Stimulated activated CD8-positive, alpha-beta memory T cell treated with anti-CD3 and anti-CD28 coated beads, Interleukin-15, amount 100 ng/mL, for 4 hours (primary cell): ENCODE results near the gene GNG3.
A peak's percentile ranks its signal among the peaks of the same experiment; 100 is the strongest.
"Not testable (repeated sequence)": the region's sequence is repeated elsewhere in the genome, so short reads cannot be mapped to it uniquely, and the experiment has no call there.

Source experiments
- DNase-seq, 2 donors: peaks; one replicate each; pipeline ENCODE4 v3.0.0-alpha.2; 2020; ENCODE audit warnings: low read depth in 2 of 2

Gene GNG3

DNA sequence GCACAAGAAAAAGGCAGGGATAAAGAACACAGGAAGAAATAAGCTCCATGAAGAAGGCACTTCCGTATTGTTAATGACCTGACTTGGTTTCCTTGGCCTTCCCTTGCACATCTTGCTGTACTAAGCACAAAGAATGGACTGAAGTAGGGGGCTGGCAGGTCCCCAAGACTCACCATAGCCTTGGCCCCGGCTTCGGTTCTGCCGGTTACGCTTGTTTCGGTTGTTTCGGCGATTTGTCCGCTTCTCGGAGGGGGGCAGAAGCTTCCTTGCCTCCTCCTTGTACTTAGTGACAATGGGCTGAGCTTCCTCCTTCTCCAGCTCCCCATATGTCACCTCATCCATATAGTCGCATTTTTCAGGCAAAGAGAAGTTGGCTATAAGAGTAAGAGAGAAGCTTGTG is 9.3 kb downstream of the GNG3 start:
- no peak for DNase-seq

DNA sequence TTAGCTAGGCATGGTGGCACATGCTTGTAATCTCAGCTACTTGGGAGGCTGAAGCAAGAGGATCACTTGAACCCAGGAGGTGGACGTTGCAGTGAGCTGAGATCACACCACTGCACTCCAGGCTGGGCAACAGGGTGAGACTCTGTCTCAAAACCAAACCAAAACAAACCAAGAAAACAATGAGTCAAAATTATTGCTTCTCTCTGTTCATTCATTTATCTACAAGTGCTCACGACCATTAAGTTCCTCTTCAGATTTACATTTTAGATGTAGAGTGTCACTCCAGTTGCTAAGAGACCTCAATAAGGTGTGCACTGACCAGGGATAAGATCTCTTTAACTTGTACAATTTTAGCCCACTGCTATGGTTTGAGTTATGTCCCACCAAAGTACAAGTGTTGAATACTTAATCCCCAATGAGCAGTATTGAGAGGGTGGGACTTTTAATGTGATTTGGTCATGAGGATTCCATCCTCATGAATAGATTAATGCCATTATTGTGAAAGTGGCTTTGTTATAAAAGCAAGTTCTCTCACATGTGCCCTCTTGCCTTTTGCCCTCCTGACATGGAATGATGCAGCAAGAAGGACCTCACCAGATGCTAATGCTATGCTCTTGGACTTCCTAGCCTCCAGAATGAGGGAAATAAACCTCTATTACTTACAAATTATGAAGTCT is 12.0 kb downstream of the GNG3 start:
- no peak for DNase-seq

DNA sequence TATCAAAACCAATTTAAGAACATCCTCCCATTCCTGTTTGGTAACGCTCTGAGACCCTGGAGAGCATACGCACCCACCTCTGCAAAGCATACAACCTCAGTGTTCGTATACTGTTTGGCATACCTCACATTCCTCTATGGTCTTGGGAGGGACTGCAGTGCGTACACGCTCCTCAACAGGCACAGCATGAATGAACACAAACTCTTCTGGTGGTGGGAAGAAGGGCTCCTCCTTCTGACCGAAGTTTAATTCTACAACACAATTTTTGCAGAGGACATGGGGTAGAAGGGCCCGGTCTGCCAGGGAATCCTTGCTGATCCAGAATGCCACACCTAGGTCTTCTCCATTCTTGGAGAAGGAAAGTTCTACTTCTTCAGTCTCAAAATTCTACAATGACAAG is 14.5 kb downstream of the GNG3 start:
- no peak for DNase-seq

DNA sequence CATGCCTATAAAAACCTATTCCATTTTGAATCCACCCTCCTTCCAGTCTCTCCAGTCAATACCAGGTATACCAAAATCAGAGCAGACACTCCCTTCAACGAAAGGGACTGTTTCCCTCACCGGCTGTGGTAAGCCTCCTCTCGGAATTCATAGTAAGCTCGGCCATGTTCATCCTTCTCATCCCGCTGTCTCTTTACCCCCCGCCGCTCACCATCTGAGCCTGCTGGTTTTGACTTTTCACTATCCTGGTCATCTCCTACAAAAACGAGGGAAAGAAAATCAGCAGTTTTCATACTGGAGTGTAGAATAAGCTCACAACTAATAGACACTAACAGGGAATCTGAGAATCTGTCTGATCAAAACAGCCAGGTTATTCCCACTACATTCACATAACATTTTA is 16.7 kb downstream of the GNG3 start:
- no peak for DNase-seq

DNA sequence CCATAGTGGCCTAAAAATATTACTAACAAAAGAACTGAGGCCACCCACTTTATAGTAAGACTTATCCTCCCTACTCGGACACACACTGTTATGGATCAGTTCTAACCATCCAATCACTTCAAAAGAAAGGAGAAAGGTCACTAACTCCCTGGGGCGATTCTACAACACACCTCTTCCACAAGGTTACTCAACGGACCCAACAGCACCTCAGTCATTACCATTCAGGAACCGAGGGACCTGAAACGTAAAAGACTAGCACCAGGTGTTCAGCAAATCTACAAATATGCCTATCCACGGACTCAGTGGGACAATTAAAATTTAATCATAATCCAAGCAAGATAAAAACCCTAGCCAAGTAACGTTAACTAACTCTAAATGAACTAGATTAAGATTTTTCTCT is 18.2 kb downstream of the GNG3 start:
- no peak for DNase-seq

DNA sequence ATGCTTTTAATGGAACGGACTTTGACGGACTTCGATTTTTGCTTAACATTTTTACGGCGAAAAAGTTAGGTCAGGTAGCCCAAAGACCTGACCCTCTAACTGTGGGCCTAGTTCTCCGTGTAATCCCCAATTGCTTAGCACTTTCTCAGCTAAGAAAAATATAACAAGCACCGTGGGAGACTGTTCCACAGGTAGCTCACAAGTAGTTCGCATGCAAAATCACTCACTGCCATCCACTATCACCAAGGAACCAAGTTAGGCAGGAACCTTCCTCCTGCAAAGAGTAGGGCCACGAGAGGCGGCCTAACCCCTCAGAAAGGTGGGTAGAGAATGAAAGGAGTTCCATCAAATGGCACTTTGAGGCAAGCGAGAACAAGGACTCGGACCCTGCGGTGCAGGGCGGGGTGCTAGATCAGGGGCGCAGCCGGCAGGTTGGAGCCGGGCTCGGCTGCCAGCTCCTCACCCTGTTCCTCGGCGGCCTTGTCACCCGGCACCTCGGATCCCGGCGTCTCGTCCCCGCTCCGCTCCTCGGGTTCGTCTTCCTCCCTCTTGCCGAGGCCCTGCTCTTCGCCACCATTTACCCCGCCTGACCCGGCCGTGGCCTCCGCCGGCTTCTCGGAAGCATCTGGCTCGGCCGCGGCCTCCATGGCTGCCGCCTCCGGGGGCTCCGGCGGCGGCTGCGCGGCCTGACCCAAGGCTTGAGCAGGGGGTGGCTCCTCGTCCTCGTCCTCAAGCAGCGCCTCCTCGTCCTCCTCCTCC is 18.9 kb downstream of the GNG3 start:
- DNase-seq = peak in 1 of 2 donors; percentile 8

DNA sequence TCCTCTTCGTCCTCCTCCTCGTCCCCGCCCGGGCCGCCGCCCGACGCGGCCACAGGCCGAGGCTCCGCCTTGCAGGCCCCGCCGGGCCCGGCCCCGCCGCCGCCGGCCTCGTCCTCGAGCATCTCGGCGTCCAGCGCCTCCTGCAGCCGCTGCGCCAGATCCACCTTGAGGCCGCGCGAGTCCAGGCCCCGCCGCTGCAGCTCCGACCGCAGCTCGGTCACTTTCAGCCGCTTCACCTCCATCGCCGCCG is 19.4 kb downstream of the GNG3 start:
- DNase-seq = no peak

DNA sequence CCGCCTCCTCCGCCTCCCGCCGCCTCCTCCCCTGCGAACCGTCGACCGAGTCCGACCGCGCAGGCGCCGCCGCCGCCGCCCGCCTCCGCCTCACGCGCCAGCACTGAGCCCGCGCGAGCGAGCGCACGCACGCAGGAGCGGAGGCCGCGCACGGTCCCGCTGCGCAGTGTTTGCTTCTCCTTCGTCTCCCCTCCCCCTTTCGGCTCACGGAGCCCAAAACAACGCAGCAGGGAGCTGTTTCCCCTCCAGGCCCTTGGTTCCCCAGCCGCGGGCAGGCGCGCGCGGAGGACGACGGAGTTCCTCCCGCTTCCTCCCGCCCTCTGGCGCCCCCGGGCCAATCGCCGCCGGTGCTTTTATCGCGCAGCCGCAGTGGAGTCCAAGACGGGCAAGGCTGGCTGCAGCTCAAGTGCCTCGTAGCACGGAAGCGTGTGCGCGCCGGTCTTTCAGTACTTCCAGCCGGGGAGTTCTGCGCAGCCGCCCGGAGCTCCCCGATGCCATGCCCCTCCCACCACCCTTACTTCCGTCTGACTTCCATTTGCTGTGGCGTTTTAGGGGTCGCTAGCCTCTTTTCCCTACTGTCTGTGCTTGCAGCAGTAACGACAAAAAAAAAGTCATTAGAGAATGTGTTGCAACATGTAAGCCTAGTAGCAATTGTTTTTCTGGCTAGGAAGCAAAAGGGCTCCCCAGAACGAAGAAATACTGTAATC is 19.8 kb downstream of the GNG3 start, which contains the start of gene HNRNPUL2:
Gene HNRNPUL2 (minus strand): TSS at position 293 of the 707 bp plus-strand sequence. CDS start 301 bp downstream, outside the sequence.
- DNase-seq = peak; percentile 98

DNA sequence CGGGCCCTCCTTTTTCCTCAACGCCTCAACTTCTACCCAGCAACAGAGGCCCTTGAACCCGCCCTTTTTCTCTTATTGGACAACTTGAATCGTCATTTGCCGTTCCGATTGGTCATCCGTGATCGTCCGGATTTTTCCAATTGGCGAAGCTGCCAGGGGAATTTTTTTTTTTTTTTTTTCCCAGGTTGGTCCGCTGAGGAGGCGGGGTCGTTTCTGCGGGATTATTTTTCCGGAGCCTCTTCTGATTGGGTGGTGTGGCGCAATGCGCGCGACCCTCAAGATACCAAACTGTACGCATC is 20.3 kb downstream of the GNG3 start:
- peak; percentile 58 to 75 for DNase-seq

DNA sequence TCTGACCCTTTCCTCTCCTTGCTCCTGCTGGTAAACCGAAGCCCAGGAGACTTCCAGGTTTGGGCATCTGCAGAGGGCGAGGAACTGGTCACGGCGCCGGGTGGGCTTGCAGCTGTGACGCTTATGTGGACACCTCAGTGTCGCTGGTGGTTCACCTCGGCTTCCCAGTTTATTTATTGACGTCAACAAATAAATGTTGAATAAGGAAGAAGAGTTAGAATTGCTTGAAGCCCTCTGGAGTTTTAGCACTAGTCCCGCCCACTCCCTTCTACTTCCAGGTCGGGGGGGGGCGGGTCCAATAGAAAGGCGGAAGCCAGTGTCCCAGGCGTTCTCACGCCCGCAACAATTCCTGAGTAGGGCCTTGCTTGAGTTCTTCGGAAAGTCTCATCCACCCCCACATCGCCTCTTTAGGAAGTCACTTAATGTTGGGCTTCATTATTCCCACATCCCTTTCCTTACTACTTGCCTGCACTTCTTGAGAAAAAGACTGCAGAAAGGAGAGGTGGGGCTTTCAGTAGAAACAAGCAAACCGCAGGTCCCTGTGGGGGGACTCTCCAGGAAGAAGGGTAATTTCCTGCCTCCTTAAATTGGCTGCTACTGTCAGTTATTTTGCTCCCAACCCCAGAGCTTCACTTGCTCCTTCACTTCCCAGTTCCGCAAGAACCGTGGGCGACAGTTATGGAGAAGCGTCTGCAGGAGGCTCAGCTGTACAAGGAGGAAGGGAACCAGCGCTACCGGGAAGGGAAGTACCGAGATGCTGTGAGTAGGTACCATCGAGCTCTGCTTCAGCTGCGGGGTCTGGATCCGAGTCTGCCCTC is 20.9 kb downstream of the GNG3 start, which contains the start of gene TTC9C:
Gene TTC9C (plus strand): TSS at position 316 of the 818 bp plus-strand sequence. CDS start 363 bp downstream, at position 679.
- peak; percentile 63 to 71 for DNase-seq

DNA sequence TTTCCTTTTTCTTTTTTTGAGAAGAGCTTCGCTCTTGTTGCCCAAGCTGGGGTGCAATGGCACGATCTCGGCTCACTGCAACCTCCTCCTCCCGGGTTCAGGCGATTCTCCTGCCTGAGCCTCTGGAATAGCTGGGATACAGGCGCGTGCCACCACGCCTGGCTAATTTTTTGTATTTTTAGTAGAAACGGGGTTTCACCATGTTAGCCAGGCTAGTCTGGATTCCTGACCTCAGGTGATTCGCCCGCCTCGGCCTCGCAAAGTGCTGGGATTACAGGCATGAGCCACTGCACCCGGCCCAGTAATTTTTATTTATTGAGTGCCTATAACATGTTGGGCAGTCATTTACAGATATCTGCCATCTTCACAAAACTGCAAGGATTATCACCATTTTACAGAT is 22.6 kb downstream of the GNG3 start:
- not testable (repeated sequence) for DNase-seq

DNA sequence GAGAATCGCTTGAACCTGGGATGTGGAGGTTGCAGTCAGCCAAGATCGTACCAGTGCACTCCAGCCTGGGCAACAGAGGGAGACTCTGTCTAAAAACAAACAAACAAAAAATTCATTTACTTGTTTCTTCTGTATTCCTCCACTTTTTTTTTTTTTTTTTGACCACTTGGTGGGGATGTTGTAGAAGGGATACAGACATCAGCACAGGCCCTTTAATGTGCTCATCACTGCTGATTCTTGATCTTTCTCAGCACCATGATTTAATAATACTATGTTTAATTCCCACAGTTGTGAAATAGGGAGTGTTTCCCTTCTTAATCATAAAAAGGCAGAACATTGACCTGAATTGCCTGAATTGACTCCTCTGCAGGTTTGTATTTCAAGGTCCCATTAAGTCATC is 25.4 kb downstream of the GNG3 start:
- no peak for DNase-seq

DNA sequence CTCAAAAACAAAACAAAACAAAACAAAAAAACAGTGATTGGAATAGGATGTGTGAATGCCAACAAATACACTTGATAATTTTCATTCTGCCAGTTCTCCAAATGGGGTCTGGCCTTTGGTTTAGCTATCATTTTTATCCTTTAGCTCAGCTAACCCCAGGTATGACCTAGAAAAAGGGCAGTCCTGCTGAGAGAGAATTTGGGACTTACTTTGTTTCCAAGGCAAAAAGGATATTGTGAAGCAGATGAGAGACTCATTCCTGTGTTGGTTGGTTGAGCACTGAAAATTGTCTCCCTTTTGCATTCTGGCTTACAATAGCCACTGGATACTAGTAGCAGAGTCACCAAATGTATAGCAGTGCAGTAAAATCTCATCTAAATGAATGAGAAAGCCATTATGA is 29.7 kb downstream of the GNG3 start:
- no peak for DNase-seq

DNA sequence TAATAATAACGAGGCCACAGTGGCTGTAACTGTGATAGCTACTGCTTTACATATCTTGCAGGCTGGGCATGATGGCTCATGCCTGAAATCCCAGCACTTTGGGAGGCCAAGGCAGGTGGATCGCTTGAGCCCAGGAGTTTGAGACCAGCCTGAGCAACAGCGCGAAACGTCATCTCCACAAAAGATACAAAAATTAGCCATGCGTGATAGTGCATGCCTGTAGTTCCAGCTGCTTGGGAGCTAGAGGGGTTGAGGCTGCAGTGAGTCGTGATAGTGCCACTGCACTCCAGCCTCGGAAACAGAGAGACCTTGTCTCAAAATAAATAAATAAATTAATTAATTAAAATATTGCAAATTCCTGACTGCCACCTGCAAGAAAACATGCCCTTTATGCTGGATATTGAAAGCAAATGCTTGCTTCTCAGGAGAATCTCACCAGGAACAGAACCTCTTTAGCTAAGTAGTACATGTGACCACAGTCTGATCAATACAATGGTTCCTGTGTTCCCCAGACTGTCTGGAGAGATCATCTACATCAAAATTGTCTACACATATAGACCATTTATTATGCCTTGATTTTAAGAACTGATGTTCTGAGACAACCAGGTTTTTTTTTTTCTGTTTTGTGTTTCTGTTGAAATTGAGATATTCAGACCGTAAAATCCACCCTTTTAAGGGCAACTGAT is 40.1 kb downstream of the GNG3 start:
- DNase-seq = no peak

DNA sequence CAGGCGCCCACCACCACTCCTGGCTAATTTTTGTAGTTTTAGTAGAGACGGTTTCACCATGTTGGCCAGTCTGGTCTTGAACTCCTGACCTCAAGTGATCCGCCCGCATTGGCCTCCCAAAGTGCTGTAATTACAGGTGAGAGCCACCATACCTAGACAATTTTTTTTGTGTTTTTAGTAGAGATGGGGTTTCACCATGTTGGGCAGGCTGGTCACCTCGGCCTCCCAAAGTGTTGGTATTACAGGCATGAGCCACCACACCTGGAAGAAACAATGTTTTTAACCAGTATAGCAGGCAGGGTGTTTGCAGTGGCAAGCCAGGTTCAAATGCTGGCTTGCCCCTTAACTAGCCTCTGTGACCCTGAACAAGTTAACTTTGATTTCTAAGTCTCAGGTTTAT is 42.5 kb downstream of the GNG3 start:
- DNase-seq = not testable (repeated sequence)

DNA sequence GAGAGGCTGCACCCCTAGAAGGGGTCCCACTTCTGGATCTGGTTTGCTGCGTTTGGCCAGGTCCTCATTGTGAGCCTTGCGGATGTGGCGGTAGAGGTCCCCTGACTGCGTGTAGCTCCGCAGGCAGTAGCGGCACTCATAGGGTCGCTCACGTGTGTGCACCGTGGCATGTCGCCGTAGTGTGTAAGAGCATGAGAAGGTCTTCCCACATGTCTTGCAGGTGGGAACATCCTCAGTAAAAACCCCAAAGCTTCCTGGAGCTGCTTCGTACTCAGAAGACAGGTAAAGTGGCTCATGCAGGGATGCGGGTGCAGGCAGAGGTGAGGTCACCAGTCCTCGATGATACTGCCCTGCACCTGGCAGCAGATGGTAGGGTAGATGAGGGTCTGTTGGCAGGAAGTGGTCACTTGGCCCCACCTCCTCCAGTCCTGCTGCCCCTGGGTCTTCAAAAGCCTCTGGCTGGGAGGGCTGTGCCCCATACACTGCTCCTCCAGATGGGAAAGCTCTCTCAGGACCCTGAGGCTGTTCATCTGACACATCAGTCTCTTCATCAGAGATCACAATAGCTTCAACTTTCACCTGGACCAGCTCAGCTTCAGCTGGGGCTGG is 44.8 kb downstream of the GNG3 start:
- DNase-seq = no peak

DNA sequence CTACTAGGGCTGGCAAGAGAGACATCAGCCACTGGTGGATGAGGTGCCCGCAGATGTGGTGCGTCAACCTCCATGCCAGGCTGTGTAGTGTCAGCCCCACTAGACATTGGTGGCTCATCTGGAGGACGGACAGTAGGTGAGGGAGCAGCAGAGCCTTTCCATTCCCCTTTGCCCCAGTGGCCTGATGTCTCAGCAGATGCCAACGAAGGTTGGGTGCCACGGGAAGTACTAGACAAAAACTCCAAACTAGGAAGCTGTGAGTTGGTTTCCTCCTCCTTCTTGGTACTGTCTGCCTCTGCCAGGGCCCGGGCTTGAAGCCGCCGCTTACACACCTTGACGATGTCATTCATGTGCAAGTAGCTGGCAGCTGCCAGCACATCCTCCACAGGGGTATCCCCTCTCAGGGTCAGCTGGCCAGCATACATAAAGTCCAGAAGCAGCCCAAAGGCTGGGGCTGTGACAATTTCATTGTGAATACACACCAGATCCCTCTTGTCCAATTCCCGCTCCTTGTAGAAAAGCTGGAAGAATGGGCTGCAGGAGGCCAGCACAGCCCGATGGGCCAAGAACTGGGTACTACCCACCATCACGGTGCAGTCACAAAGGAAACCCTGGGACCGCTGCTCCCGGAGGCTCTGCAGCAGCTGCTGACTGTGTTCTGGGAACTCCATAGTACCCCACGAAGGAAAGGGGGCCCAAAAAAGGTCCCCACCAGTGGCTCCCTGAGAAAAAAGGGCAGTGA is 45.7 kb downstream of the GNG3 start:
- no peak for DNase-seq

DNA sequence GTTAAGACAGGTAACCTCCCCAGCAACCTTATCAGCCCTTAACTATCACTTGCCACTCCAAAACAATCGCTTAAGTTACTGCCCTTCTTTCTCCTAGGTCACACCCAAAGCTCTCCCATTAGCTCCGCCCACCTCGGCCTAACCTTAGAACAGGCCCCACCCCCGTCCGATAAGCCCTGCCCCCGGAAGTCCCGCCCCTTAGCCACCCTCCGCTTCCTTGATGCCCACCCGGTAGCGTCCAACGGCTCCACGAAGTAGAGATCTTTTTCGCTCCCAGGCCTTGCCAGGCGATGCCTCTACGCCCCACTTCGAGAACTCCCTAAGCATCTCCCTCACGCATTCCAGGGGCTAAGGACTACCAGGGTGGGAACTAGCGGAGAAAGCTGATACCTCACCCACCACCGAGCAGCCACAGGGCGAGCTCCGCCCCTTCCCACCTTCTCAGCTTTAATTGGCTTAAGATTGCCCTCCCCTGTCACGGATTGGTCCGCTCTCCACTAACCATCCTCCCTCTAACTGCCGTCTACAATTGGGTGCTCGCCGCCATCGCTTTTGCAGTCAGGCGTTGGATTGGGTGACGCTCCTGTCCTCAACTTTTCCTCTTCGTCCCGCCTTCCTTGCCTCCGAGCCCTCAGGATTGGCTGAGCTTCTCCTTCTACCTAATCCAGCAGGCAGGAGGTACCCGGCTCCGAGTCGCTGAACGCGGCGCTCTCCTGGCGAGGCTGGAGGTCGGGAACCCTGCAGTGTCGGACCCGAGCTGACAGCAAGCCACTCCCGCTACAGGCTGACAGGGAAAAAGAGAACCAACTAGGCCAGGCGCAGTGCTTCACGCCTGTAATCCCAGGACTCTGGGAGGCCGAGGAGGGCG is 46.5 kb downstream of the GNG3 start, which contains the start of gene ZBTB3:
Gene ZBTB3 (minus strand): TSS at position 425 of the 868 bp plus-strand sequence. CDS start 496 bp downstream, outside the sequence.
- peak; percentile 86 to 95 for DNase-seq

DNA sequence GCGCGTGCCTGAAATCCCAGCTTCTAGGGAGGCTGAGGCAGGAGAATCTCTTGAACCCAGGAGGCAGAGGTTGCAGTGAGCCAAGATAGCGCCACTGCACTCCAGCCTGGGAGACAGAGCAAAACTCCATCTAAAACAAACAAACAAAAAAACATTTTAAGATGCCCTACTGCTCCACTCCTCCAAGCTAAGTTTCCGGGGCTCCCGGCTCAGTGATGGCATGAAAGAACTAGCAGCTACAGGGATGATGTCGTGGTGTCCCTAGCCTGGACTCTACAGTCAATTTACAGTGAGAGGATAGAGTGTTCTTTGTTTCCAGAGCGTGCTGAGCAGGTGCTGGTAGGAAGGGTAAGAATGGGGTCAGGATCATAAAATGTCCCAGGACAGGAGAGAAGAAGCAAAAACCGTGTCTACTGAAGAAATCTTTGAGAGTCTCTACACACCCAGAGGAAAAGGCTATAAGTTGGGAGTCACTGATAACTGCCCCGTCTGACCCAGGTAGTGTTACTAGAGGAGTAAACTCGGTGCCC is 47.7 kb downstream of the GNG3 start:
- no peak for DNase-seq
